Measurements from ENCODE around the gene PDLIM3.

- TF ChIP-seq POLR2A (IDR thresholded peaks at IDR 0.05) (no peak), EP300 (IDR thresholded peaks at IDR 0.05) (no peak), CTCF (IDR thresholded peaks at IDR 0.05) (no peak), POLR2AphosphoS5 (IDR thresholded peaks at IDR 0.05) (no peak)
These were observed 70.4 kb downstream of the PDLIM3 start for GRCh38 chr4:185464887-185465286.
